RCC 7860 (cell line): ENCODE measurements around the gene ATRIP.
"Not testable (repeated sequence)": the region's sequence is repeated elsewhere in the genome, so short reads cannot be mapped to it uniquely, and the experiment has no call there.

ENCODE experiments used
- DNase-seq: peaks from one replicate; pipeline ENCODE4 v3.0.0-alpha.2; 2015; ENCODE audit warnings: low spot score
- FAIRE-seq: peaks from 2 replicates; lab custom pipeline; 2012; peaks lifted over from hg19 to GRCh38; lab: Jason Lieb, UNC

Gene ATRIP

DNA sequence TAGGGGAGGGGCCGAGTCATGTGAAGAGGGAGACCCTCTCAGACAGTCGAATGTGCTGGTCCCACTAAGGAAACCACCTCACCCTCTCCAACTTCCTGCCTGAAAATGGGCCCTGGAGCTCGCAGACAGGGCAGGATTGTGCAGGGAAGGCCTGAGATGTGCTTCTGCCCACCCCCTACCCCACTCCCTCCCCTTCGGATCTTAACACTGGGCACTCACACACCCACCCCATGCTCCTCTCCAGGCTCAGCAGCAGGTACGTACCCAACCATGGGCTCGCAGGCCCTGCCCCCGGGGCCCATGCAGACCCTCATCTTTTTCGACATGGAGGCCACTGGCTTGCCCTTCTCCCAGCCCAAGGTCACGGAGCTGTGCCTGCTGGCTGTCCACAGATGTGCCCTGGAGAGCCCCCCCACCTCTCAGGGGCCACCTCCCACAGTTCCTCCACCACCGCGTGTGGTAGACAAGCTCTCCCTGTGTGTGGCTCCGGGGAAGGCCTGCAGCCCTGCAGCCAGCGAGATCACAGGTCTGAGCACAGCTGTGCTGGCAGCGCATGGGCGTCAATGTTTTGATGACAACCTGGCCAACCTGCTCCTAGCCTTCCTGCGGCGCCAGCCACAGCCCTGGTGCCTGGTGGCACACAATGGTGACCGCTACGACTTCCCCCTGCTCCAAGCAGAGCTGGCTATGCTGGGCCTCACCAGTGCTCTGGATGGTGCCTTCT is 20.0 kb downstream of the ATRIP start:
- FAIRE-seq (no peak), DNase-seq (no peak)

DNA sequence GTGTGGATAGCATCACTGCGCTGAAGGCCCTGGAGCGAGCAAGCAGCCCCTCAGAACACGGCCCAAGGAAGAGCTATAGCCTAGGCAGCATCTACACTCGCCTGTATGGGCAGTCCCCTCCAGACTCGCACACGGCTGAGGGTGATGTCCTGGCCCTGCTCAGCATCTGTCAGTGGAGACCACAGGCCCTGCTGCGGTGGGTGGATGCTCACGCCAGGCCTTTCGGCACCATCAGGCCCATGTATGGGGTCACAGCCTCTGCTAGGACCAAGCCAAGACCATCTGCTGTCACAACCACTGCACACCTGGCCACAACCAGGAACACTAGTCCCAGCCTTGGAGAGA is 20.5 kb downstream of the ATRIP start:
- FAIRE-seq = no peak

DNA sequence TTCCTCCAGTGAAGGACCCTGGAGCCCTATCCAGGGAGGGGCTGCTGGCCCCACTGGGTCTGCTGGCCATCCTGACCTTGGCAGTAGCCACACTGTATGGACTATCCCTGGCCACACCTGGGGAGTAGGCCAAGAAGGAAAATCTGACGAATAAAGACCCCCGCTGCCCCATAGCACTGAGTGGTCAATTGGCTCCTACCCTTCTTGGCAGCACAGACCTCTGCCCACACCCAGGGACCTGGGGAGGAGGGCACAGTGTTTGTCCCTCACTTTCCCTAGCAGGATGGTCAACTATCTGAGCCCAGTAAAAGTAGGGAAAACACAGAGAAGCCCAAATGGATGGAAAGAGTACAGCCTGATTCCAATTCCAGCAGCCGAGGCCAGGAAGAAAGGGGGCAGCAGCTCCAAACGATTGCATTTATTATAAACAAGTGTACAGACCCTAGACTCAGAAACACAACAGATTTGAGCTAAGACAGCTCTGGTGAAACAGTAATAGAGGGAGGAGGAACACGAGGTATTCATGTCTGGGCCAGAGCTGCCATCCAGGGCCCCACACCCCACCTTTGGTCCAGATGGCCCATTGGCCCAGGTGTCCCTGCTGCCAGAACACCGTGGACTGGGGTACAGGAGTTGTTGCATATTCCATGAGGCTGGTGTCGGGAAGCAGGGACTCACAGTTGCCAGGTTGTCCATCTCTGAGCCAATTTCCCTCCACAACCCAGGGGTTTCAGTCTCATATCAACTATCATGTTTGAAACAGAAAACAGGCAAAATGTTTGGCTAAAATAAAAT is 21.1 kb downstream of the ATRIP start:
- FAIRE-seq (no peak), DNase-seq (no peak)

More for the DNA sequence above, 20.5 kb downstream of the ATRIP start:
- DNase-seq = no peak

DNA sequence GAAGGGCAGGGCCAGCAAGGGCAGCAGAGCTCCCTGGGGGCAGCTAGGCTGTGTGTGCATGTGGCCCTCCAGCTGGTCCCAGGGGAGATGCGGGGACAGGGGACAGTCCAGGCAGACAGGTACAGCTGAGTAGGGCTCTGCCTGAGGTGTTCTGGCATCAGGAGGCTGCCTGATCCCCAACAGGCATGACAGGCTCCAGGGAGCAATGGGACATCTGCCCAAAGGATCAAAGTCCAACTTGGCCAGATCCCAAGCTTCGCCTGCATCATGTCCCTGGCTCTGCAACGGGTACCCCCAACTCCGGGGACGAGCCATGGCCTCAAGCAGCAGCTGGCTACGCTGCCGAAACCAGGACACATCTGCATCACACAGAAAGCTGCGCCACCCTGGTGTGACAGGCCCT is 21.8 kb downstream of the ATRIP start:
- FAIRE-seq (no peak), DNase-seq (no peak)

DNA sequence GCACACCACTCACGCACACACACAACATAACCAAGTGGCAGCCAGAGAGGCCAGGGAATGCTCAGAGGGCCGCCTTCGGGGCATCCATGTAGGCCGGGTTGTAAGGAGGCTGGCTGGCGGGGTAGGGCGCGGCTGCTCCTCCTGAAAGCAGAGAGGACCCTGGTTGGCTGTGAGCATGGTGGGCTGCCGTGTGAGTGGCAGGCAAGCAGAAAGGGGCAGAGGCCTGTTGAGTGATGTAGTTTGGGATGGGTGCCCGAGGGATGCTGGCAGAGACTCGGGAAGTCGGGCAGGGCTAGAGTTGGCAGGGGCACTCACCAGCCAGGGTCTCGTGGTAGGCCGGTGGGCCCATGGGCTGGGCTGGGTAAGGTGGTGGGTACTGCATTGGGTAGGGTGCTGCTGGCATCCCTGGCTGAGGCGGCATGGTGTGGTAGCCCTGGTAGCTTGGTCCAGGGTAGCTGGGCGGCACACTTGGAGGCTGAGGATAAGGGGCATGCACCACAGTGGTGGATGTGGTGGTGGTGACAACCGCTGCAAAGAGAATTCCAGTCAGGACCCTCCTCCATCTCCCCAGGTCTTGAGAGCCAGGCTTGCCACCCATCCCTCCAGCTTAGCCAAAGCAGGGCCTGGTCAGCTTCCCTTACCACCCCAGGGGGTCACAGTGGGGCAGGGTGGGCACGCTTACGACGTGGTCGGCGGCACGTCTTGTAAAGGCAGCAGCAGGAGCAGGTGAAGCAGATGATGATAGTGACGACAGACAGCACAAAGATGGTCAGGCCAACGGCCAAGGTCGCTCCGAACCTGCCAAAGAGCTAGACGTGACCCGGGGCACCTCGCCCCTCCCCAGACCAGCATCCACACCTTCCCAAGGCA is 22.7 kb downstream of the ATRIP start:
- no peak for DNase-seq
- FAIRE-seq = no peak

- DNase-seq (no peak), FAIRE-seq (no peak)
These were observed 23.7 kb downstream of the ATRIP start for GRCh38 chr3:48470286-48470685.

DNA sequence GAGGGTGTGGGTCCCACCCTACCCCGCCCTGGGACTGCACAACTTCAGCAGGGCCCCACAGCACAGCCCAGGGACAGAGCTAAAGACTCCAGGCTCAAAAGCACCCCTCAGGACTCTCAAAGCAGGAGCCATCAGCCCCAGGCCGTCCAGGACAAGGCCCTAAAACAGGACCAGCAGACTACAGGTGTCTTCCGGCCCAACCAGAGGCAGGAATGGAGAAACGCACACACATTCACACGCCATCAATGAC is 26.1 kb downstream of the ATRIP start:
- DNase-seq (no peak), FAIRE-seq (no peak)

DNA sequence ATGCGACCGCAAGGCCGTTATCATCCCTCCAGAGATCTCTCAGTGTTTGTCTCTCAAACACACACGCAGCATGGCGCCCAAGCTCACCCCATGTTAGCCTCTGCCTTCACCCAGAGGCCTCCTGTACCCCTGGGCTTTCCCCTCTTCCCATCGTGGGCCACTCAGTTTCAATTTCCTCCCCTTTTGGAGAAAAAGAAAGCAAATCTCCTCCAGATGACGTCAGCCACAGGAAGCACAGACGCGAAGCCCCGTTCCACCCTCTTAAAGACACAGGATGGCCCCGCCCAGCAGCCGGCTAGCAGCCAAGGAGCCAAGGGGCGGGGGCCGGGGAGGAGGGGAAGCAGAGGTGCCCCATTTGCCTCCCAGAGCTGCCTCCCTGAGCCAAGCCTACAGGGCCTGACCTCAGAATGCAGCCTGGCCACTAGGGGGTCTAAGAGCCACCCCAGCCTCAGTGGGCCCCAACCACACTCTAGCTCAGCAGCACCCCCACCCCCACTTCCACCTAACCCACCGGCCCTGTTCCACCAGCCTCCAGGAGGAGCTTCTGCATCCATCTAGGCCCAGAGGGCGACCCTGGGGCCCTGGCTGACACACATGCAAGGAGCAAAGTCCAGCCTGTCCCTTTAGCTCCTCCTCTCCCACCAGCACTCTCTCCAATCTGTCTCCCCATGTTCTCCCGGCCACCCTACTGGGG is 26.5 kb downstream of the ATRIP start:
- peak; percentile 83 for DNase-seq
- peak; percentile 73 for FAIRE-seq

- no peak for FAIRE-seq
These were observed 27.0 kb downstream of the ATRIP start for GRCh38 chr3:48473617-48473952.

DNA sequence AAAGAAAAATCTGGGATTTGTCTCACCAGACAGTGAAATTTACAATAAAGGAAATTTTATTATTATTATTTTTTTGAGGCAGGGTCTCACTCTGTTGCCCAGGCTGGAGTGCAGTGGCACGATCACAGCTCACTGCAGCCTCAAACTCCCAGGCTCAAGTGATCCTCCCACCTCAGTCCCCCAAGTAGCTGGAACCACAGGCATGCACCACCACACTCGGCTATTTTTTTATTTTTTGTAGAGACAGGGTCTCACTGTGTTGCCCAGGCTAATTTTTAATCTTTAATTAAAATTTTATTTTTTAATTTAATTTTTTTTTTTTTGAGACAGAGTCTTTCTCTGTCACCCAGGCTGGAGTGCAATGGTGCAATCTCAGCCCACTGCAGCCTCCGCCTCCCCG is 27.5 kb downstream of the ATRIP start:
- not testable (repeated sequence) for DNase-seq, FAIRE-seq

More at GRCh38 chr3:48473617-48473952, 27.0 kb downstream of the ATRIP start:
- no peak for DNase-seq

DNA sequence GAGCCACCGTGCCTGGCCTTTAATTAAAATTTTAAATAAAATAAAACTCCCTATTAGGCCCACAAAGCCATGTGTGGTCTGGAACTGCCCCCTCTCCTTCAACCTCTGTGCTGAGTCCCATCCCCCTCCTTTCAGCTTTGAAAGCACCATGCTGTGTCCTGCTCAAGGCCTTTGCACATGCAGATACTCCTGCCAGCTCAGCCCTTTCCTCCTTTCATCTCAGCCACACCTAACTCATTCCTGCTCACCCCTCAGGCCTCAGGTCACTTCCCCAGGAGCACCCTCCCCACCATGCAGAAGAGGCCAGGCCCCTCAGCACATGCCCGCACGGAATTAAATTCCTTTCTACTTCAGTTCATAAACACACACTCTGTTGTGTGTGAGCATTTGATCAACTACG is 28.1 kb downstream of the ATRIP start:
- no peak for DNase-seq
- no peak for FAIRE-seq

- DNase-seq = no peak
These were observed 28.7 kb downstream of the ATRIP start for GRCh38 chr3:48475188-48475587.

DNA sequence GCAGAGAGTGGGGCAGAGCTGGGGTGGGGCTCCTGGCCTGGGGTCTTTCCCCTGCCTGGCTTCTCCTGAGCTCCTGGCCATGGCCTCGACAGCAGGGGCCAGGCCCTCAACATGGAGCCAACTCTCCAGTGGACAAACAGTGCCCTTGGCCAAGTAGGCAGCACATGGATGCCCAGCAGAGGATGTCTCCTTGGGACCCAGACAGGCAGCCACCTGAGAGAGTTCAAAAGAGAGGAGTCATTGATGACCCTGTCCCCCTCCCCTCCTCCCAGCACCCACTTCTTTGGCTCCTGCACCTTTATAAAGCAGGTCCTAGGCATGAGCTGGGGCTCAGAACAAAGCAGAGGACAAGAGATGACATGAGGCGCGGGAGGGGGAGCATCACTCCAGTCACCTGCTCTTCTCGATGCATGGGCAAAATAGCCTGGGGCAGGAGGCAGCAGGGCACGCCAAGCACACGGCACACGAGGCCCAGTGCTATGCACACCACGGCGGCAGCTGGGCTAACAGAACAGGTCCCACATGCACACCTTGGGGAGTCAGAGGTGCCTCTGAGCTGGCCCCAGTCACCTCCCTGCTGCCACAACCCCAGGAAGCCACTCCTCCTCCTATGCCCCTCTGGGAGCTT is 30.0 kb downstream of the ATRIP start:
- DNase-seq = no peak
- no peak for FAIRE-seq

More at GRCh38 chr3:48475188-48475587, 28.7 kb downstream of the ATRIP start:
- FAIRE-seq = no peak

DNA sequence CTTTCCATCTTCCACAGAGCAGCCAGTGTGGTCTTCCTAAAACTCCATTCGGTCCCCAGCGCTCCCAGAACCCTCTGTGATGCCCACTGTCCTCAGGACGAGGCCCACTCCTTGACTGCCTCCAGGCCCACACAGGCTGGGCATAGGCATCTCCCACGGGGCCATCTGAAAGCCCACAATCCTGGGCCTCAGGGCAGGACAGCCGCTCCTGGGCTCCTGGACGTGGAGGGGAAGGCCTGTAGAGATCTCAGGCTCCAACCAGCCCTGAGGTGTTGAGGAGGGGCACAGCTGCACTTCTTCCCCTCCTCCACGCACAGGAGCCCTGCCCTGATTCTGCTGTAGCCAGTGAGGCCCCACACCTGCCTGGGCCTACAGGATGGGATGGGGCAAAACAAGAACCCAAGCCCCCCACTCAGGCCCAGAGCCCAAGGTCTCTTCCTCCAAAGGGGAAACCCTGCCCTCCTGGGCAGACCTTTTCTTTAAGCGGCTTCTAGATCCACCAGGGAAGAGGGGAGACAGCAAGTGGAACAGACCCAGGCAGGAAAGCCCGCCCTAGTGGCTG is 31.5 kb downstream of the ATRIP start:
- no peak for DNase-seq
- FAIRE-seq = no peak

DNA sequence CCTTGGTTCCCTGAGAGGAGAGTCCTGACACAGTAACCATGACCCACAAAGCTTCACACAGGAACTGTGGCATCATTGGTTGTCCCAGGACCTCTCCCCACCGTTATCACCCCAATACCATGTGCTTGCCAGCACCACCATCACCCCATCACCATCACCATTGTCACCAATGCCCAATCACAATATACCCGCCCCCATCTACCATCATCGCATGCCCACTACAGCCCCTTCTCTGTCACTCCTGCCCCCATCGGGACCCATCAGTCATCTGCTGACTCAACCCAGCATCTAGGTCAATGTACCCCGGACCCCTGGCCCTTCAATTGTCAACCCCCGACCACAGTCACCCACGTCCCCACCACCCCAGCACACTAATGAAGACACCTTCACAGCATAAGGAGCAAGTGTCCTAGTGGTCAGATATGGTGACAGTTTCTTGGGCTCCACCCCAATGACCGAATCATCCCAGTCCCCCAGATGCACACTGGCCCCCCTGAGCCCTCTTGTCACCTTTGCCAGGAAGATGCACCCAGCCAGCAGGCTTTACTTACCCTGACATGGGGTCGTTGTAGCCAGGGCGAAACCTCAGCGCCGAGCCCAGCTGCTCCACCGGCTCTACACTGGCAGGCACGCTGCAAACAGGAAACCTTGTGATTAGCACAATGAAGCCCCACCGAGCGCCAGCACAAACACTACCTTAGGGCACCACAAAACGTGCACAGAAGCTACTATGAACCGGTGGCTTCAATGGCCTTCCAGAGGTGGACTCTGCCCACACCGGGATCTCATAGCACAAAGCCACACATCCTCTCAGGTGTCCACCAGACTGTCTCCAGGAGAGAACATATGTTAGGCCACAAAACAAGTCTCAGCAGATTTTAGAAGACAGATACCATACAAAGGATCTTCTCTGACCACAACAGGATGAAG is 32.4 kb downstream of the ATRIP start:
- DNase-seq = no peak
- no peak for FAIRE-seq

DNA sequence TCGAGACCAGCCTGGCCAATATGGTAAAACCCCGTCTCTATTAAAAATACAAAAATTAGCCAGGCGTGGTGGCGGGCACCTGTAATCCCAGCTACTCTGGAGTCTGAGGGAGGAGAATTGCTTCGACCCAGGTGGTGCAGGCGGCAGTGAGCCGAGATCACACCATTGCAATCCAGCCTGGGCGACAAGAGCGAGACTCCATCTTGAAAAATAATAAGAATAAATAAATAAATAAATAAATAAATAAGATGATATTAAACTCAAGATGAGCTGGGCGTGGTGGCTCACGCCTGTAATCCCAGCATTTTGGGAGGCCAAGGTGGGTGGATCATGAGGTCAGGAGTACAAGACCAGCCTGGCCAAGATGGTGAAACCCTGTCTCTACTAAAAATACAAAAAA is 34.4 kb downstream of the ATRIP start:
- not testable (repeated sequence) for FAIRE-seq, DNase-seq

DNA sequence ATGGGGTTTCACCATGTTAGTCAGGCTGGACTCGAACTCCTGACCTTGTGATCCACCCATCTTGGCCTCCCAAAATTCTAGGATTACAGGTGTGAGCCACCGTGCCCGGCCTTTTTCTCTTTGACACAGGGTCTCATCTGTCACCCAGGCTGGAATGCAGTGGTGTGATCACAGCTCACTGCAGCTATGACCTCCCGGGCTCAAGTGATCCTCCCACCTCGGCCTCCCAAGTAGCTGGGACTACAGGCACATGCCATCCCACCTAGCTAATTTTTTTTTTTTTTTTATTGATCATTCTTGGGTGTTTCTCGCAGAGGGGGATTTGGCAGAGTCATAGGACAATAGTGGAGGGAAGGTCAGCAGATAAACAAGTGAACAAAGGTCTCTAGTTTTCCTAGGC is 36.3 kb downstream of the ATRIP start:
- FAIRE-seq, DNase-seq: not testable (repeated sequence)

DNA sequence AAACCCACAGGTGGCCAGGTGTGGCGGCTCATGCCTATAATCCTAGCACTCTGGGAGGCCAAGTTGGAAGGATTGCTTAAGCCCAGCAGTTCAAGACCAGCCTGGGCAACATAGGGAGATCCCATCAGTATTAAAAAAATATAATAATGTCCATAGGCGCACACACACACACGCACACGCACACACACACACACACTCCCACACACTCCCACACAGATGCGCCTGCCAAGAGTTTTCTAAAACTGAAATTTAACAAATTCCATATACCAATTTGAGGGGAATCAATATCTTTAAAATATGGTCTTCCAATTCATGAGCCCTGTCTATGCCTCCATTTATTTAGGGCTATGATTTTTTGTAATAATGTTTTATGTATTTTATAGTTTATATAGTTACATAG is 40.4 kb downstream of the ATRIP start:
- no peak for FAIRE-seq
- DNase-seq = no peak

GRCh38 chr3:48492461-48493202 is 46.1 kb downstream of the ATRIP start:
- no peak for DNase-seq
- FAIRE-seq = no peak
